GM21360 (cell line): ENCODE data around the gene NTNG2.

Experiments
- ATAC-seq: cut with Tn5 transposase; IDR thresholded peaks from one replicate; pipeline ENCODE4 v1.9.1; 2021; ENCODE audit warnings: mild to moderate bottlenecking, moderate library complexity; ENCODE audit not compliant: unreplicated experiment

The NTNG2 gene

GRCh38 chr9:132169672-132170392, 8.0 kb downstream of the NTNG2 start:
- no peak for ATAC-seq

DNA sequence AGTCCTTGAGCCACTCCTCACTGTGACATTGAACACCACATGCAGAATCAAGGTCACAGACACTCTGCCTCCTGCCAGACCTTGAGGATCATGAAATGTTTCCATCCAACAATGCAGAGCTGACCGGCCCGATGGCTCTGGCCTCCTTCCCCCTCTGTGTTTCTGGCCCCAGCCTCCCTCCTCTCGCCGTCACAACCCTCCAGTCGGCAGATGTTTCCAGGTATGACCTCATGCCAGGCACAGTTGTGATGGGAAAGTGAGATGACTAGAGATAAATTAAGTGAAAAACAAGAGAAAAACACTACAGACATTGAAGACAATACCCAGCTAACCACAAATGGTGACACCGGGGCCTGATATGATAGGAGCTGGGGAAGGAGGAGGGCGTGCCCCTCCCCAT, 9.8 kb downstream of the NTNG2 start:
- ATAC-seq: no peak

GRCh38 chr9:132172185-132172584, 10.3 kb downstream of the NTNG2 start:
- ATAC-seq: no peak

- no peak for ATAC-seq
Measured at GRCh38 chr9:132175431-132175830, 13.6 kb downstream of the NTNG2 start.

DNA sequence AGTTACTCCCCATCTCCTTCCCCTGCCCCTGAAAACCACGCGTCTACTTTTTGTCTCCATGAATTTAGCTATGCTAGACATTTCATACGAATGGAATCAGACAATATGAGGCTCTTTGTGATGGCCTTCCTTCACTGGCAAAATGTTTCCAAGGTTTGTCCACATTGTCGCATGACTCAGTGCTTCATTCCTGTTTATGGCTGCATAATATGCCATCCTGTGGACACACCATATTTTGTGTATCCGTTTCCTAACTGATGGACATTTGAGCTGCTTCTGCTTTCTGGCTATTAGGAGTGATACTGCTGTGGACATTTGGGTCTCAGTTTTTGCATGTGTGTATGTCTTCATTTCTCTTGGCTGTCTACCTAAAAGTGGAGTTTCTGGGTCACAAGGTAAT, 14.5 kb downstream of the NTNG2 start:
- no peak for ATAC-seq

- ATAC-seq: no peak
Measured at GRCh38 chr9:132181796-132182313, 20.0 kb downstream of the NTNG2 start.

DNA sequence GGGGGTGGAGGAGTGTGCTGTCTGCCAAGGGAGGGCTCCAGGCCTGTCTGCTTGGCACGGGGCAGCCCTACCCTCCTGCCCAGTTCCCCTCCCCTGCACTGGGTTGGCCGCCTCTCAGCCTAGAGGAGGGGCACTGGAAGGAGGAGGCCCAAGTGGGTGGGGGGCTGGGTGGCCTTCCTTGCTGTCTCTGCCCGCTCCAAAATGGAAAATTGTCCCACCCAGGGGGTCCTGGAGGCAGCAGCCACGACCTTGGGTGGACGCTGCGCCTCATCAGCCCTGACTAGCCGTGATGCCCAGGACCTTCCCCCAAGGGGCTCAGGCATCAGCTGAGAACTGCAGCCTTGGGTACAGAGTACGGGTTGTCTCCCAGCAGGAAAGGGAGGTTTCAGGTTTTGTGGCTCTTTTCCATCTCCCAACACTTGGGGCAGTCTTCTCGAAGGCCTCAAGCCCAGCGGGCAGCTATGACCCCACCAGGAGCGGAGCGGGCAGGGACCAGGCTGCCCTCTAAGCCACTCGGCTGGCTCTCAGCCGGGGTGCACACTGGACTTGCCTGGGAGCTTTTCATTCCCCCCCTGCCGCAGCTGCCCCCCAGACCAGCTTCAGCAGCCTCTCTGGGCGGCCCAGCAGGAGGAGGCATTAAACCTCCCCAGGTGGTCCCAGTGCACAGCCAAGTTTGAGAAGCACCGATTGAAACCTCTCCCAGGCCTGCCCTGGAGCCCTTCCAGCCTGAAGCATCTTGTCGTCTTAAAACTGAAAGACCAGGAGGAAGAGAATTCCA, 20.6 kb downstream of the NTNG2 start:
- ATAC-seq: no peak

DNA sequence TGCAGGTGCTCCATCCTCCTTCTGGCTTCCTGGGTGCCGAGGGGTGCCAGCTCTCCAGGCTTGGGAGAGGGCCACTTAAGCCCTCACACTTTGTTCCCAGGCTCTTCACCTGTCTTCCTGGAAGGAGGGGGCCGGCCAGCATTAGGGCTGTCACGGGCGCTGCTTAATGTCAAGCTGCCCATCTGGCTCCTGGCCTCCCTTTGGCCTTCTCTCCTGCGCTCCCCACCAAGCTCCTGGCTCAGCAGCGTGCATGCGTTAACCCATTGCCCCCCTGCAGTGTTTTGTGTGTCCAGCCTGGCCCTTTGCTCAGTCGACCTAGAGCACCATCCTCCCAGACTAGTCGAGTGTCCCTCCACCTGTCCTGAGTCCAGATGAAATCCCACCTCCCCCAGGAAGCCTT, 21.3 kb downstream of the NTNG2 start:
- ATAC-seq: no peak

DNA sequence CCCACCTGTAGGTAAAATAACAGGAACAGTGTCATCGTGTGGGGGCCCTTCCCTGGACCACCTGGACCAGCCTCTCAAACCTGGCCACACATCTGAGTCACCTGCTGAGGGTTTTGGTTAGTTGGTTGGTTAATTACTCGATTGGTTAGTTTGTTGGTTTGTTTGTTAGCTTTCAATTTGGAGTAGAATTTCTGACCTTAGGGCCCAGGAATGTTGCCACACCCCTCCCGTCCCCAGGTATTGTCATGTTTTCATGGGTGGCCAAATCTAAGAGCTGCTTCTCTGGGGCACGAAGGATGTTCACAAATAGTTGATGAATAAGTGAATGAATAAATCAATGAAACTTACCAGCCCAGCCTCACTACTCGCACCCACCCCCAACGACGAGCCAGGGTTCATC, 21.9 kb downstream of the NTNG2 start:
- no peak for ATAC-seq

DNA sequence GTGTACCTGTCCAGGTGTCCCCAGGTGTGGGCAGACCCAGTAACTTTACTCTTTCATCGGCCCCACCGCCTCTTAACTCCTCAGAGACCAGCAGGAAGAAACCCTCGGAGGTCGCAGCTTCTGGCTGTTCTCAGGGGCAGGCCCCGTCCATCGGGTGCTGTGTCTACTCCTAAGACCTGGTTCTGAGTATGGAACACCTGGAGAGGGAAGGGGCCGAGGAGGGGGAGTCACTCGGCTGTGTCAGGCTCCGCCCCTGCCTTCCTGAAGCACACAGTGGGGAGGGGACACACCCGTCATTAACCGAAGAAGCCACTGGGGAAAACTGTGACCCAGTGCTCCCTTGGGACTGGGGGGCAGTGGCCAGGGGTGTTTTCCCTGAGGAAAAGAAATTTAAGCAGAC, 22.3 kb downstream of the NTNG2 start:
- no peak for ATAC-seq

DNA sequence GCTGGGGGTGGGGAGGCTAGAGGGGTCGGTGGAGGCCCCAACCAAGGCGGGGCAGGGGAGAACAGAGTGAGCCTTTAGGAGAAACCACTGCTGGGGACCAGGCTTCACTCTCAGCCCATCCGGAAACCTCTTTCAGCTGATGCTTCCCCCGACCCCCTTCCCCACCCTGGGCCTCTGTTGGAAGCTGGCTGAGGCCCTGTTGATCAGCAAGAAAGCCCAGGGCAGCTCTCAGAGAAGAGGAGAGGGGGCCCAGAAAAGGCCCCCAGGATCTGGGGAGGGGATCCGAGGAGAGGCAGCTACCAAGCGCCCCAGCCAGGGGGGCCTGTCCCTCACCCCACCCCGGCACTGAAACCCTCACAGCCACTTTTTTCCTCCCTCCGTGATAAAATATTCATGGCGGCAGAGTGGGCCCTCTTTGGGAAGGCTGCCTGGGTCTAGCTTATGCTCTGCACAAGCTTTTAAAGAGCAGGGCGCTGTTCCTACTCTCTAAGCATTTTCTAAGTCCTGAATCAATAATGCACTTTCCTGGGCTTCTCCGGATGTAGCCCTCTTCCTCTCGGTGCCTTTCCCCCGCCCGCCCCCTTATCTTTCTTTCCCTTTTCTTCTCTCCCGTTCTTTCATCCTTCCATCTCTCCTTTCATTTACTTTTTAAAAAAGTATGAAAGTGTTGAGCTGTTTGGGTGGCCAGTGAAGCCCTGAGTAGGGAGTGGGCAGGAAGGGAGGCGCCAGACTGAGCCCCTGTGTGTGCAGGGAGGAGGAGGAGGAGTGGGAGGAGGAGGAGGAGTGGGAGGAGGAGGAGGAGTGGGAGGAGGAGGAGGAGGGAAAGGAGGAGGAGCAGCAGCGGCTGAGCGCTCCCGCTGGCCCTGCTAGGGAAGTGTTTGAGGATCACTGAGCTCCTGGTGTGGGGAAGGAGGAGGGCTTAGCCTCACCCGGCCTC, 23.5 kb downstream of the NTNG2 start:
- no peak for ATAC-seq

DNA sequence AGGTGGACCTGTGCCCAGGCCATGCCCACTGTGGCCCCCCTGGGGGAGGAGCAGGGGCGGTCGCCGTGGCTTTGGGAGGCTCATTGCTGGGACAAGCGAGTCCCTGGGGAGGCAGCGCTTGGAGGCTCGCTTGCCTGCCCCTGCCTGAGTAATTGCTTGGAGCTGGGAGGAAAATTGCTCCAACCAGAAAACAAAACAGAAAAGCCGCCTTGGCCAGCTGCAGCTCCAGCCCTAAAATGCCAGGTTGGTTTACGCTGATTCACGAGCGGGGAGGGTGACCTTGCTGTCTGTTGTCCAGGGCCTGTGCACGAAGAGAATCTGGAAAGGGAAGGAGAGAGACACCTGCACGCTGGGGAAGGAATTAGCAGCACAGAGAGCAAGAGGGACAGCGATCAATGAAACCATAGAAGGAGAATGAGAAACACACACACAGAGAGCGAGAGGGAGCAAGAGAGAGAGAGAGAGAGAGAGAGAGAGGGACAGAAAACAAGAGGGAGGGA, 25.3 kb downstream of the NTNG2 start:
- ATAC-seq: no peak

DNA sequence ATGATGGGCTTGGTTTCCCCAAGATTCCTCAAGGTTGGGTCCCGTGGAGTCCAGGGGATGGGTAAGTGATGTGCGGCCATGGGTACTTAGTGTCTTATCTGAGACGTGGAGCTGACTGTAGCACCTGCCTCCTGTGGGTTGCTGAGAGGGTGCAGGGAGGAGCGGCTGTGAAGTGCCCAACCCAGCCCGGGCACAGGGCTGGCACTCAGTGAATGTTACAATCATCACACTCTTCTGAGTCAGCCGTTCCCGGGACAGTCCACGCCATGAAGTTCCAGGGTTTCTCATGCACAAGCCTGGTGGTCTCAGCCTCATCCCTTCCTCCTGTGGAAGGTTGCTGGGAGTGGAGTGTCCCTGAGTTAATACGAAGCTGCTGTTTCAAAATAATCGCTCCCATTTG, 29.1 kb downstream of the NTNG2 start:
- ATAC-seq: no peak

- ATAC-seq: no peak
Measured at GRCh38 chr9:132192728-132193127, 30.9 kb downstream of the NTNG2 start.

DNA sequence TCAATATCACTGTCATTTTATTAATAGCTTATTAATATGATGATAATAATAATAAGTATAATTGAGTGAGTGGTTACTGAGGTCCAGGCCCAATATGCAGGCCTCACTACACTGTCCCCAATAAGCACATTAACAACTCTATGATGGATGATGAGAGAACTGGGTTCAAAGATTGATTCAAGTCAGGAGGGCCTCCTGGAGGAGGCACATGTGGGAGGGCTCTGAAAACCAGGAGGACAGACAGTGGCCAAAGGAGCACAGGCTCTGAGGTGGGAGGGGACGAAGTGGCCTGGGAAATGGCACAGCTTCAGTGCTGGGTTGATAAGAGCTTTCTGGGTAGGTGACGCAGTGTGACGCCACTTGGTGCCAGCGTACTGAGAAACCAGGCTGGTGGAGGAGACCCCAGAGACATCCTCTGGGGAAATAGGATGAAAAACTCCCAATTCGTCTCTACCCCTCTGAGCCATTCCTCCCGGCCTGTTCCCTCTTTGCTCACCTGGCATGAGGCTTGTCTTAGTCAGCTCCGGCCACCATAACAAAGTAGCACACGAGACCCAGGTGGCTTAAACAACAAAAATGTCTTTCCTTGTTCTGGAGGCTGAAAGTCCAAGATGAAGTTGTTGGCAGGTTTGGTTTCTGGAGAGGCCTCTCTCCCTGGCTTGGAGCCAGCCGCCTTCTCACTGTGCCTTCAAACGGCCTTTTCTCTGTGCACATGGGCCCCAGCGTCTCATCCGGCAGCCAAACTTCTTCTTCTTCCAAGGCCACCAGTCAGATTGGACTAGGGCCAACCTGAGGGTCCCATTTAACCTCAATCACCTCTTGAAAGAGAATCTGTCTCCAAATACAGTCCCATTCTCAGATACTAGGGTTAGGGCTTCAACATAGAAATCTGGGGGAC, 31.6 kb downstream of the NTNG2 start:
- no peak for ATAC-seq

DNA sequence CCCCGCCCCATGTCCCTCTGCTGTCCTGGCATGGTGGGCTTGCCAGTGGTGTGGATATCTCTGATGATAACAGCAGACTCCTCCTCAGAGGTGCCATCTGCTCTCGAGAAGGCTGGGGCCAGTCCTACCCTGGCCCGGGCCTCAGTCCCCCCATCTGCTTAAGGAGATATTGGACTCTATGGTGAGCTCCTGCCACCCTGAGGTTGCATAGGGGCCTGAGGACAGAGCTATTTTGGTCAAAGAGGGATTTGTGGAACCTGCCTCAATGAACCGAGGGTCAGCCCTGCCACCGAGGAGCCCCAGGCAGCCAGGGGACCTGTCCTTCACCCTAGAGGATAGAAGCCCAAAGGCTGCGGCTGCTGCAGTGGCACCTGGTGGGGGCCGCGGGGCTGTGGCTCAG, 32.6 kb downstream of the NTNG2 start:
- ATAC-seq: no peak

DNA sequence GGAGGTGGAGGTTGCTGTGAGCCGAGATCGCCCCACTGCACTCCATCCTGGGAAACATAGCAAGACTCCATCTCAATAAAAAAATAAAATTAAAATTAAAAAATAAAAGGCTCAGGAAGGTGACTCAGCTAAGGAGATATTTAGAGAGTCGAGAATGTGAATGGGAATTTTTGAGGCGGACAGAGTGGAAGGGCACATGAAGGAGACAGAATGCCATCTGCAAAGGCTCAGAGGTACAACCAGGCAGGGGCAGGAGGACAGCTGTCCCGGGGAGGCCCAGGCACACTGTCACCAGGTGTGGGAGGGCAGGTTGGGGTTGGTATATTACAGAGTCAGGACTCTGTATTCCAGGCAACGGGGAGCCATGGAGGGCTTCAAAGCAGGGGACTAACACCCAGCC, 35.5 kb downstream of the NTNG2 start:
- no peak for ATAC-seq

DNA sequence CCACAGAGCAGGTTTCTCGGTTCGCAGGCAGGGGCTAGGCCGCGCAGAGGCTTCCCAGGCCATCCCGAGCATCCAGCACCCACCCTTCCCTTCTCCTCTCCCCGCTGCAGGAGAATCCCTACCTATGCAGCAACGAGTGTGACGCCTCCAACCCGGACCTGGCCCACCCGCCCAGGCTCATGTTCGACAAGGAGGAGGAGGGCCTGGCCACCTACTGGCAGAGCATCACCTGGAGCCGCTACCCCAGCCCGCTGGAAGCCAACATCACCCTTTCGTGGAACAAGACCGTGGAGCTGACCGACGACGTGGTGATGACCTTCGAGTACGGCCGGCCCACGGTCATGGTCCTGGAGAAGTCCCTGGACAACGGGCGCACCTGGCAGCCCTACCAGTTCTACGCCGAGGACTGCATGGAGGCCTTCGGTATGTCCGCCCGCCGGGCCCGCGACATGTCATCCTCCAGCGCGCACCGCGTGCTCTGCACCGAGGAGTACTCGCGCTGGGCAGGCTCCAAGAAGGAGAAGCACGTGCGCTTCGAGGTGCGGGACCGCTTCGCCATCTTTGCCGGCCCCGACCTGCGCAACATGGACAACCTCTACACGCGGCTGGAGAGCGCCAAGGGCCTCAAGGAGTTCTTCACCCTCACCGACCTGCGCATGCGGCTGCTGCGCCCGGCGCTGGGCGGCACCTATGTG, 36.1 kb downstream of the NTNG2 start:
- no peak for ATAC-seq

GRCh38 chr9:132199056-132199455, 37.2 kb downstream of the NTNG2 start:
- no peak for ATAC-seq
